ENCODE measurements around the gene ADGRL3. TPM values are rescaled to one million over a fixed set of nuclear protein-coding genes. Genes with fewer than 3 reads are reported as not detected.
"Not testable (repeated sequence)": the region's sequence is repeated elsewhere in the genome, so short reads cannot be mapped to it uniquely, and the experiment has no call there.

Gene ADGRL3
- total RNA-seq, 1 experiment from 2014 or later = 5.4 TPM

DNA sequence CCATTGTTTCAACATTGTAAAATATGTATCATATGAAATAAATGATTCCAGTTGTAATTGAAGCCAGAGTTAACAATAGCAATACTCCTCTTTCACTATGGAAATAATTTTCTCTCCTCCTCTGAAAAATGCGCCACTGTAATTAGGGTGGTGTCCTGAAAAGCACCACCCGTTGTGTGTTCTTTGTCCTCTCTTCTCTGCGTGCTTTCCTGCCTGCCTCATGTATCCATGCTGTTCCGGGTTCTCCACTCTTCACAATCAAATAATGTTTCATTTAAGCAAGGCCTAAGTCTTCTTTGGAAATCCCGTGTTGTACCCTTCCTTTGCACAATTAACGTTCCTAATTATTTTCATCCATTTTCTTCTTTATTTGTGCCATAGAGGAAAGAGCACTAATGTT is 293.3 kb downstream of the ADGRL3 start:
- no peak for DNase-seq (ENCODE audit: low spot score)

DNA sequence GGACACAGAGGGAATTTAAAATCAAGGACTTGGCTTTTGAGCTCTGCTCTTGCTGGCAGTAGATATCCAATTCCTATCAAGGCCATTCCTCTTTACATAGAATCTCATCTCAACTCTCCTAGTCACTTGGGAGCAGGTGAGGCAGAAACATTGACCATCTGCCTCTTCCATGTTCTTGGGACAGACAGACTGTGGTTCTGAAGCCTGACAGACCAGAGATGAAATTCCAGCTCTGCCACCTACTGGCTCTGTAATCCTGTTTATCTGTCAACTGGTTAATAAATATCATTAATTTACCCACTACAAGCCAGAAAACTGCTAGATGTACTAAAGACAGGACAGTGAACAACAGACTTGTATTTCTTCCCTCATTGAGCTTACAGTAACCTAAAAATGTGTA is 300.8 kb downstream of the ADGRL3 start:
- DNase-seq (ENCODE audit: low spot score) = peak; percentile 4

DNA sequence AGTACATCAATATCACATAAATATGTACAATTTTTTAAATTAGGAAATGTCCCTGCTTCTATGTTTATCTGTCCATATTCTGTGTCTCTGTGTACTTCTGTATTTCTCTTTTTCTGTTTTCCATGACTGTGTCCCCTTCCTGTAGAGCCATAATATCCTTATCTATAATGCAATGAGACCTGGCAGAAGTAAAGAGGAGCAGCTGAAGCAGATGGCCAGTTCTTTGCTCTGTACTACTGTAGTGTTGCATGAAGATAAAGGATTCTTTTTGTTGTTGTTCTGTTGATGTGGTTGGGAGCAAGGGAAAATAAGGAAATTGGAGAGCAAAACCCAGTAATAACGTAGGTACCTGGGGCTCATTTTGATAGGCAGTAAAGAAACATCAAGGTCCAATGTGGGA is 301.7 kb downstream of the ADGRL3 start:
- DNase-seq (ENCODE audit: low spot score) = no peak

DNA sequence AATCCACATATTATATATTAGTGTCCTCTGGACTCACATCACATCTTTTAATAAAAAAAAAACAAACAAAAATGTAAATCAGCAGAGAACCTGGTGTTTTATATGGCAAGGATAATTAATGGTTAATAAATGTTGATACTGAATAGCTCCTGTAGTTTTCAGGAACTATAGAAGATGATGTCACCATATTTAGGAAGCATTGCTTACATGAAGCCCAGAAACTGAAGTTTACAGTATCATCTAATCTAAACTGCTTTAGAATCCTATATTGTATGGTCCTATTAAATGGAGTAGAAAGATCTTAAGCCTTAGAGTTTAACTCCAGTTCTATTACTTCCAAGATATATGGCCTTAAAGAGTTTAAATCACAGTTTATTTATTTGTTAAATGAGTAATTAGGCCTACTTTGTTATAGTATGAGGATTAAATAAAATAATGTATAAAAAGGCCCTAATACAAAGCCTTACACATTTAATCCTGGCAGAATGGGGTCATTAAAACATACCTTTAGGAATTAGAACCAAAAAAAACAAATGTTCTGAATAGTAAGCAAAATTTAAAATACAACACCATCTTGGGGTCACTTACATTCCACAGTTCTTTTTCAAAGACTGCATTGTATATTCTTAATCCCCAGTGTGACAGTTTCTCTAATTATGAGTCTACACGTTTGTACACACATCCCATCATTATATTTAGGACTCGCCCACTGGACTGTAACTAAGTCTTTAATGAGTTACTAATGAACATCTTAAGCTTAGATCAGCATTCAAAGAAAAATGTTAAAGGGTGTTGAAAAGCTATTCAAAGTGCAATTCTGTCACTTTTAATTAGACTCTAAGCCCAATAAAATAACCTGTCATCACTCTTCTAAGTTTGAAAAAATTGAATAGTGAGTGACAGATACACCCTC is 305.9 kb downstream of the ADGRL3 start:
- no peak for DNase-seq (ENCODE audit: low spot score)

DNA sequence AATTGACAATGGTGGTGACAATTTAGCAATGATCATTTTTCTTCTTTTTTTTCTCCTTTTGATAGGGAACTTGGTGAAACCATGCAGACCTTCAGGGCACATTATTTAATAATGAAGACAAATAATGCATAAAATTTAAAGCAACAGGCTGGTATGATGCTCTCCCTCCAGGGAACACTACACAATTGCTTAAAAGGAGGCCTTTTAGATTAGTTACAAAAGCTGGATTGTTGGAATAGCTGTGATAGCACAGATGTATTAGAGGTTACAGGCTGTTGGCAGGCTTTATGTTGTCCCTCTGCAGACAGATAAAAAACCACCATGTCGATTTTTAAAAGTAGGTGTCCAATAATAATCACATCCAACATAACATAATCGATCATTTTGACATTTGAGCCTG is 307.0 kb downstream of the ADGRL3 start:
- DNase-seq (ENCODE audit: low spot score) = no peak

DNA sequence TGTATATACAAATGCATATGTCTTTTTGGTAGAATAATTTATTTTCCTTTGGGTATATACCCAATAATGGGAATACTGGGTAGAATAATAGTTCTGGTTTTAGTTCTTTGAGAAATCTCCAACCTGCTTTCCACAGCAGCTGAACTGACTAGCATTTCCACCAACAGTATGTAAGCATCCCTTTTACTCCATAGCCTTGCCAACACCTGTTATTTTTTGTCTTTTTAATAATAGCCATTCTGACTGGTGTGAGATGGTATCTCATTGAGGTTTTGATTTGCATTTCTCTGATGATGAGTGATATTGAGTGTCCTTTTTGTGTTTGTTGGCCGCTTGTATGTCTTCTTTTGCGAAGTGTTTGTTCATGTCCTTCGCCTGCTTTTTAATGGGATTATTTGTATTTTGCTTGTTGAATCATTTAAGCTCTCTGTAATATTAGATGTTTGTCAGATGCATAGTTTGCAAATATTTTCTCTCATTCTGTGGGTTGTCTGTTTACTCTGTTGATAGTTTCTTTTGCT is 309.7 kb downstream of the ADGRL3 start:
- DNase-seq (ENCODE audit: low spot score) = not testable (repeated sequence)

DNA sequence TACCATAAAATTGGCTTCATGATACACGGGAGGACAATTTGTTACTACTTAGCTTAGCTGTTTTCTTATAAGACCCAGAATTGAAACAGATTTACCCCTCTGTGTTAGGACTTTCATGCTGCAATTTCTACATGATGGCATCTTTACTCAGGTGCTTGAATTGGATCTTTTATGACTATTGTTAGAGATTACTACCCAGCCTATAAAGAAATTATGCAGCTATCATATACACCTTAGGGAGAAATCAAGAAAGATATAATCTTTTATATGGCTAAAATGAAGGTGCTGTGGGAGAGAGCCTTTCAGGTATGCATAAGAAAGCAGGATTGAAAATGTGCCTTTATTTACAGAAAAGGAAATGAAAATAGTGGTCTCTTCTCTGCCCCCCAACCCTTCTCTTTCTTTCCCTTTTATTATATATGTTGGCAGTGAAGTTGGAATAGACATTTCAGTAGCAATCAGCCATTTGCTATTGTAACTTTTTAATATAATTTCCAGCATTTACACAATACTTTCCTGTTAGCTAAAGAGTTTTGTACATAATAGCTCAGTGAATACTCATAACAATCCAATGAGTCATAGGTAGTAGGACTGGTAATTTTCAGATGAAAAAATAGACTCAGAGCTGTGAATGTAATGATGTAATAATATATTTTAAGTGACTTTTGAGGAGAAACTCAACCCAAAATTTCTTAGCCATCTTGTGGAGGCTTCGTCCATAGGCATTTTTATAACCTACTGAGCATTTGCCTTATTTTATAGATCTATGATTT is 311.8 kb downstream of the ADGRL3 start:
- DNase-seq (ENCODE audit: low spot score) = peak; percentile 33

DNA sequence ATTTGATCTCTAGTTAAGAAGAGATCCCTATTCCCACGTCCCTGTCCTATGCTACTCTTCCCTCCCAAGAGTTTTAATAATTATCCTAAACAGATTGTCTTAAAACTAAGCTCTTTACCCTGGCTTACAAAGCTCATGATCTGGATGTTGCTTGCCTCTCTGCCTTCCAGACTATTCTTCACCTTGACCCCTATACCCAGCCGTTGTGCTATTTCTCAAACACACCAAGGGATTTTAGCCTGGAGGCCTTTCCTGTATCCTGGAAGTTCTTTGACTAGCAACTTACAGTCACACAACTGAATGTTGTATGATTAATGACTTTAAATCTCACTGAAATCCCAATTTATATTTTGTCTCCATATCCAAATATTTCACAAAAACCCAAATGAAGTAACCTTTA is 314.9 kb downstream of the ADGRL3 start:
- no peak for DNase-seq (ENCODE audit: low spot score)

DNA sequence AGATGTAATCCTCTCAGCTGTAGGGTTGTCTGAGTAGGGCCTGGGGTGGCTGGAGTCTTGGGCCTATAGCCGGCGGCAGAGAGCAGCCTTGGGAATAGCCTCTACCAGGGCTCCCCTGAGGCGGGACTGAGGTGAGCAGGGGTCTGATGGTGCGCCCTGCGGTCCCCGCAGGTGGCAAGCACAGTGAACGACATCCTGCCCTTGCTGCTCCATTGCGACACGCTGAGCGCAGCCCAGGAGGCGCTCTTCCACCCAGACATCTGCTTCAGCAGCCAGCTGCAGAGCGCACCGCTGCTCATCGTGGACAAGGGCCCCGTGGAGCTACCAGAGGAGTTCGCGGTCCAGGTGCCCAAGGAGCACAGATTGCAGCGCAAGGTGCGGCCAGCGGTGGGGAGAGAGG is 317.0 kb downstream of the ADGRL3 start:
- DNase-seq (ENCODE audit: low spot score) = no peak

DNA sequence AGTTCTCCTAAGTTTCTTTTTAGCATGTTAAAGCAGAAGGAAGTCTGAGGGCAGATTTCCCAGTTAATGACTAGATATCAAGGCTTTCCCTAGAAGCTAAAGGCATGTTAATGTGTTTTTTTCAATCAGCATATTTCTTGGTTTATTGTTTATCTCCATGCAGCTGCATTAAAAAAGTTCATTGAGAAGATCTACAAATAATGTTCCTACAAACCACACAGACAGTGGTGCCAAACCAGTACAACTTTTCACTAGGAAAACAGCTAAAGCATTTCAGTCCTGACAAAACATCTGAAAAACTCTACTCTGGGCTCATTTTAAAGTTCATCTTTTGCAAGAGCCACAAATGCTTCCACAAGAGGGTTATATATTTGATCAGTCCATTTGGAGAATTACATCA is 320.0 kb downstream of the ADGRL3 start:
- DNase-seq (ENCODE audit: low spot score) = no peak

DNA sequence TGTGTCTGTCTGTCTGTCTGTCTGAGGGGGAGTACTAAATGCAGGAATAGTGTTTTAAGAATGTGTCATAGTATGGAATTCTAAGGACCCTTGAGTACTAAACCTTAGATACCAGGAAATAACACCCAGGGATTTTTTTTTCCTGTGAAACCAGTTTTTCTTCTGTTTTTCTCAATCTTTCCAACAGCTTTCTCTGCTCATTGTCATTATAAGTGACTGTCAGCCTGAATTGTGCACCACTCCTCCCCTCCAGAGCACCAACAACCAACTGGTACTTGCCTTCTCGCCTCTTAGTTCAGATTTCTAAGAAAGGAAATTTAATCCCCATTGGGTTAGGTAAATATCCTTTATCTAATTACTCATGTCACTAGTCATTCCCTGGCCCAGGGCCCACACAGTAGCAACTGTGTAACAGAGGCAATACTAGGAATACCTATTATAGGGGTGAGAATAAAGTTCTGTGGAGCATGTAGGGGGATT is 320.6 kb downstream of the ADGRL3 start:
- peak; percentile 32 for DNase-seq (ENCODE audit: low spot score)

DNA sequence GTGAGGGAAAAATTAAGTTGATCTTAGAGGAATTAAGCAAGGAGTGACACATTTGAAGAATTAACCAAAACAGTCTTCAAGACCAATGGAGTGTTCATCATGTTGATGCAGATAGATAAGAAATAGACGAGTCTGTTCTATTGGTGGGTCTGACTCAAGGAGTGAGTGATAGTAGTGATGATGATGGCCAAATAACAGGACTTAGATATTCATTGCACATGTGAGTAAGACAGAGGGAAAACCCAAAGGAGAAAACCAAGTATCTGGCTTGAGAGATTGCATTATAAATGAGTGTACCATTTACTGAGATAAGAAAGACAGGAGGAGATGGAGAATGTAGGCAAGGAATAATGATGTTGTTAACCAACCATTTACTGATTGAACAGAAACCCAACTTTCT is 321.3 kb downstream of the ADGRL3 start:
- no peak for DNase-seq (ENCODE audit: low spot score)

DNA sequence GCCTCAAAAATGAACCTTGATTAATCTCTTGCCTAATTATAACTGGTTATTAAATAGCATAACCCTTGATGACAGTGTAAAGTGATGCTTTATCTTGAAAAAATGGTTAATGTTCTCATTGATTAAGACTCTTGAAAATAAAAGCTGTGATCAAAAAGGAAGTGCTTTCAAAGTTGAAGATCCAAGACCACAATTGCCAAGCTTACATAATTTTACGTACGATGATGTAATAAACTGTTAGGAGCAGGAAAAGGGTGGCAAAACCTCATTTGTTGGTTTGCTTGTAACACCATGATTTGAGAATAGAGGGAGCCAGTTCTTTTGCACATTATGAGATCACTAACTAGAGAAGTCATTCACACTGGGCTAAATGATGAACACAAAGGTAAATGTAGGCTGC is 322.2 kb downstream of the ADGRL3 start:
- no peak for DNase-seq (ENCODE audit: low spot score)

DNA sequence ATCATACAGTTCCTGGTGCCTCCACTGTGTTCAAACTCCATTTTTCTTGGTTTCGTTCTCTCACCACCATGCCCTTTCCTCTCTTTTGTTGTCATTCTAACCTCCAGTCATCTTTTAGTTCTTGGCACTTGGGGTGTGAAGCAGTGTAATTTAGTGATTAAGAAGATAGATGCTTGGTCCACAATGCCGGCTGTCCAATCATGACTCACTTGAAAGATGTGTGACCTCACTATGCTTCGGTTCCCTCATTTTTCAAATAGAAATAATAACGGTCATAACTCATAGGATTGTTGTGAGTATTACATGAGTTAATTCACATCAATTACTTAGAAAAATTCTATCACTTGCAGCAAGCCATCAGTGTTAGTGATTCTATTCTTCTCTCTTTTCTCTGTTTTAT is 327.8 kb downstream of the ADGRL3 start:
- DNase-seq (ENCODE audit: low spot score) = peak; percentile 21

DNA sequence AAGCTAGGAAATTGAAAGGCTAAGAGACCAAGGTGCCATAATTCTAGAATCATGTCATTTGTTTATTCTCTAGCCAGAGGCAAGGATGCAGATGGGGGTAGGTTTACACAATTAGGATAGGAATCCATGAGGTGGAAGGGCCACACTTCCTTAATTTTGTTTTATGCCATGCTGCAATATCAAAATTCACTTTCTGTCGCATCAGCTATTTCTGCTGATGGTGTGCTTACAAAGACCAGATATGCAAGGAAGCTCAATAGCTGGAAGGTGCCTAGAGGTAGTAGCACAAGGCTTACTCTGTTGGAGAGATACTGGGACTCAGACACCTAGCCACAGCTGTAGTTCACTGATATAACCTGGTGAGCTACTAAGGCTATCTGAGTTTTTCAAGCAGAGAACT is 328.5 kb downstream of the ADGRL3 start:
- no peak for DNase-seq (ENCODE audit: low spot score)

DNA sequence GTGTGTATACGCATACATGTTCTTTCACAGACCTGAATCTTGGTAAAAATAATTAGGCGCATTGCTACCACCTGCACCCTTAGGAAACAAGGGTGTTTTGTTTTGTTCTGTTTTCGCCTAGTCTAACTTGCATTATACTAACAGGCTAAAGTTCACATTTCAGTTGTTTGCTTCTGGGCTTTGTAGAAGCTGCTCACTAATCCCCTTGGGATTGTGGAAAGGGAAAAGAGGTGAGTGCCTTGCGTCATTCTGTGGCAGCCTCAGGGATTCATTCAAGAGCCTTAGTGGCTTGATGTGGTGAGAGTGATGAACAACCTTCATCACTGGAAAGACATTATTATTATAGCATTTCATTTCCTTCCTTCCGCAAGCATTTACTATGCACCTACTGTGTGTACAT is 331.1 kb downstream of the ADGRL3 start:
- DNase-seq (ENCODE audit: low spot score) = no peak

DNA sequence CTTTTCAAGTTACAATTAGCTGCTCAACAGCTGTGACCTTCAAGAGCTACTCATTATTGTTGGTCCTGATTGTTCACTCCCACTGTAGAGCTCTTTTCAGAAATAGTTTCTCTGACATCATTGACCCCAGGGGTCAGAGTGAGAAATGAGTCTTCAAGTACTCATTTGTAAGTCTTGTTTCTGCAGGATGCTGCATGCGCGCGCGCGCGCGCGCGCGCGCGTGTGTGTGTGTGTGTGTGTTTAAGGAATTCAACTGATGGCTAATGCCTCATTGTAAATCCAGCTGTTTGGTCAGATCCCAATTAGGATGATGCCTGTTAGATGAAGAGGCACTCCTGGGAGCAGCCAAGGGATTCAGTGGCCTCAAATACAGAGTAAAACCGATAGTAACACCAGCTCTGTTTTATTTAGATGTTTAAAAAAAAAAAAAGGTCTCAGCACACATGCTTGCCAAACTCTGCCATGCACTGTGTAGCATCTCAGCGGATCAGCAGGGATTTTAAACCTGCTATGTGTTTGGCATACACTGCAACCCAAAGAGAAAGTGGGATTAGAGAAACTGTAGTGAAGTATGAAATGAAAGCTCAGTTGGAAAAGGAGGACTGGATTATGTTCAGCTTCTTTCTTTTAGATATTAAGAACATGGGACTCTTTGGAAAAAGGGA is 332.3 kb downstream of the ADGRL3 start:
- no peak for DNase-seq (ENCODE audit: low spot score)

DNA sequence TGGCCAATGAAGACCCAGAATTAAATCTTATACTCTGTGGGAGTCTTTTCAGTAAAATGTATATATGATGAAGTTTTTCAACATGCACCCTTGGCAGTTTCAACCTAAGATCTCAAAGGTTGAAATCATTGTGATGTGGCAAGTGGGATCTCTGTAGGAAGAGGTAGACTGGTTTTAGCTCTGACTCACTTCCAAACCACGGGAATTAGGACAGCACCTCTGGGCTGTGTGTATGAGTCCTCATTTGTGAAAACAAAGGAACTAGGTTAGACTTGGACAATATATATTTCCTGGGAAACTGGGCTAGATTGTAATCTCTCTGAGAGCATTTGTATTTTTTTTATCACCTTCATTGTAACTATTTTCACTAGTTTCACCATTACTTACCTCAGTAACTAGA is 333.0 kb downstream of the ADGRL3 start:
- DNase-seq (ENCODE audit: low spot score) = no peak

DNA sequence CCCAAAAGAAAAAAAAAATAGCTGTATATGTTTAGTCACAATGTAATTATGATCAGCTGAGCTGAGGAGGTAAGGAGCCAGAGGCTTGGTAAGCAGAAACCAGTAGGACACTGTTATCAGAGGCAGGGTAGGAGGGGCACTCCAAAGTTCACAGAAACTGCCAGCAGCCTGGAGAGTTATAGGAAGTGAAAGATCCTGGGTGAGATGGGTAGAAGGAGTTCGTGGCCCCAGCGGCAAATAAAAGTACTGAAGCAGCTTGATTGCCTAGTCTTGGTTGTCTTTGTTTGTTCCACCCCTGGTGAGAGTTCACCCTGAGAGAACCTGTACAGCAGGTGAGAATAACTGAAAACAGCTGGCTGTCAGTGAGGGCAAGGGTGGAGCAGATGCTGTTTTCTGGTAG is 340.8 kb downstream of the ADGRL3 start:
- no peak for DNase-seq (ENCODE audit: low spot score)

DNA sequence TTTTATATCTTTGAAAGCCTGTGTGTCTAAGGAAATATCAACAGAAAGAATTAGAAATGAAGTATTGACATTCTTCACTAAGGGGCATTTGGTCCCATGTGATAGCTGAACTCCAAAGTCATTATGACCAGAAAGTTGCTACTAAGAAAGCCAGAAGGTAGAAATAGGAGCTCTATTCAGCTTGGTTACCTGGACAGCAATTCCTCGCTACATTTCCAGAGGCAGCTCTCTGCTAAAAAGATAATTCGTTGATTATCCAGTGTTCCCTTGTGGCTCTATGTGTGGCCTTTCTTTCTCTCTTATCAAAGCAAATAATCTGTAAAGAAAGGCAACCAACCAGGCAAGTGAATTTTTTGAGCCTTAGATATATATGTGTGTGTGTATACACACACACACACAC is 341.3 kb downstream of the ADGRL3 start:
- peak; percentile 31 for DNase-seq (ENCODE audit: low spot score)

DNA sequence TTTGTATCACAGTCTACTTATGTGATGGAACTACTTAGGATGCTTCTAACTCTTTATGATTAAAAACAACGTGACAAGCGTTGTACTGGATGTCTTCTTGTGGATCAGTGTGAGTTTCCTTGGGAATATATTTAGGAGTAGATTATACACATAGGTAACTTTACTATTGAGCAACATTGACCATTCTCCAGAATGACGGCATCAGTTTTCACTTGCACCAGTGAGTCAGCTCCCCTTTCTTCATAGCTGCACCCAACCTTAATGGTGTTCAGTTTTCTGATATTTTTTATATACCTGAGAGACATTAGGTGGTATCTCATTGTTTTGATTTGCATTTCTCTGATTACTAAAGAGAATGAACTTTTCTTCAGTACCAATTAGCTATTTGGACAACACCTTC is 343.9 kb downstream of the ADGRL3 start:
- DNase-seq (ENCODE audit: low spot score) = no peak

DNA sequence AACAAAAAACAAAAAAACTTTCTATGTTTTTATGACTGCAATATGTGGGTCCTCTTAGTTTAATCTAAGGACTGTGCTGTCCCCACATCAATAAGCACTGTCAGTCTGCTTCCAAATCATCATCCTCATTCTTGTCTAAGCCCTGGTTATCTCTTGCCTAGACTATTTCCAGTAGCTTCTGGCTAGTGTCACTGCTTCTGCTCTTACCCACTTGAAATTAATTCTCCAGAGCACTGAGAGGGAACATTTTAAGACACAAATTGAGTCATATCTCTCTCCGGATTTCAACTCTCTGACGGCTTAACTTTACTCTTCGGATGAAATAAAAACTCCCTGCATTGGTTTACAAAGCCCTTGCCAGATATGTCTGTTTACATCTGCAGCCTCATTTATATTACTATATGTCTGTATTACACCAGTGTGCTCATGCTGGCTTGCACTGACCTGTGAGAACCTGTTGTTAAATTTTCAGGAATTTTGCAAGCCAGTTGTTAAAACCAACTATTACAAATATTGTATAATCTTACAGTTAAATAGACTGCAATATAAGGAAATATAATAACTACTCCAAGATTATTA is 345.9 kb downstream of the ADGRL3 start:
- DNase-seq (ENCODE audit: low spot score) = no peak

Measured in A172 (cell line).